Left forelimb (tissue), 1 donor: ENCODE data around the gene PDAP1.
"Not testable (repeated sequence)": the region's sequence is repeated elsewhere in the genome, so short reads cannot be mapped to it uniquely, and the experiment has no call there.

Experiments used
- DNase-seq: peaks from one replicate; pipeline ENCODE4 v3.0.0-alpha.2; 2018; ENCODE audit warnings: low spot score

Gene PDAP1, protein sequence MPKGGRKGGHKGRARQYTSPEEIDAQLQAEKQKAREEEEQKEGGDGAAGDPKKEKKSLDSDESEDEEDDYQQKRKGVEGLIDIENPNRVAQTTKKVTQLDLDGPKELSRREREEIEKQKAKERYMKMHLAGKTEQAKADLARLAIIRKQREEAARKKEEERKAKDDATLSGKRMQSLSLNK

GRCh38 chr7:99408379-99409191 lies at the start of gene PDAP1, which contains the start of gene BUD31:
PDAP1 (minus strand) TSS chr7:99408597; CDS start chr7:99408548, 49 bp downstream.
BUD31 (plus strand) TSS chr7:99408969; CDS start chr7:99411093, 2,124 bp downstream.
- DNase-seq = peak; percentile 96

DNA sequence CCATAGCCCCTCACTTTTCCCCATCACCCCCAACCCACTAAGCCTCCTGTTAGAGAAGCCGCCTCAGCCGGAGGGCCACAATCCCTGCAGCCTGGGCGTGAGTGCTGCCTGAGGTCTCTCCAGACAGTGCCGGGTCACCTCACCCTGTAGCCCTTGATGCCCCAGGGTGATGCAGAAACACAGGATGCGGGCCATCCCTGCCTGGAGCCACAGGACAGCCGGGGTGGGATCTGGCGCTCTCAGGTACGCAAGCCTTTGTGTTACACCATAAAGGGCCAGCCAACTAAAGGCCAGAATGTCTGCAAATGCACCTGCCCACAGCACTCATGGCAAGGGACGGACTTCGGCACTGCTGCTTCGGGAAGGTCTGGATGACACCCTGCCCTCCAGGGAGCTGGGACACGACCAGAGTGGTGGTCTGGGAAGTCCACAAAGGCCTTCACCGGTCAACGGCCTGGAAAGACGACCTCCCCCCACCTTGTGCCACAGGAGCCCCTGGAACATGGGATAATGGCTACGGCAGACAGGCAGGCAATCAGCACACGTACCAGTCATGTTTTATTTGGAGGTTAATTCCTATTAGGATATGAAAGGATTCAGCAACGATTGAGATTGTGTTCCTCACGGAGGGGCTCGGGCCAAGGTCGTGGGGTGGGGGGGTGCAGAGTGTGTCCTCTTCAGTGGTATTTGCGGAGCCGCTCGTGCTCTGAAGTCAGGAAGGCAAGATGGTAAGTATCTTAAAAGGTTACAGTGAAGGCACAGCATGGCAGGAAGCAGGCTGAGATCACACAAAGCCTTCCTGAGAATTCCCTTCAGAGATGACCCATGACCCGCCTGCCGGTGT lies 49.5 kb upstream of the PDAP1 start:
- DNase-seq = no peak

GRCh38 chr7:99457050-99457649 lies 48.8 kb upstream of the PDAP1 start:
- no peak for DNase-seq

- DNase-seq = no peak
Observed at GRCh38 chr7:99456288-99456687, 47.9 kb upstream of the PDAP1 start.

DNA sequence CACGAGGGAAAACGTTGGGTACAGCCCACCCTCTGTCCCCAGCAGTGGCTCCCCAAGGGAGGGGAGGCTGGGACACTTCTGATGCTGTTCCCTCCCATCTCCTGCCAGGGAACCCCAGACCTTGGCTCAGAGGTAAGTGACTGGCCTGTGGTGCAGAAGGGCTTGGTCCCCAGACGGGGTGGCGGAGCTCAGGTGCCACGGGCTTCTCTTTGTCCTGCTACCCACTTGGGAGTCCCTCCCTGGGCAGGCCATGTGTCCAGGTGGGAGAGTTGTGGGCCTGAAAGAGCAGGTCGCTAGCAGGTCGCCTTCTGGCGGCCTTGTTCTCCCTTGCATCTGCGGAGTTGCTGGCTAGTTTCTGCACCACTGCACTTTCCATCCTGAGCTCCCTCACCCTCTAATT lies 47.5 kb upstream of the PDAP1 start:
- no peak for DNase-seq

DNA sequence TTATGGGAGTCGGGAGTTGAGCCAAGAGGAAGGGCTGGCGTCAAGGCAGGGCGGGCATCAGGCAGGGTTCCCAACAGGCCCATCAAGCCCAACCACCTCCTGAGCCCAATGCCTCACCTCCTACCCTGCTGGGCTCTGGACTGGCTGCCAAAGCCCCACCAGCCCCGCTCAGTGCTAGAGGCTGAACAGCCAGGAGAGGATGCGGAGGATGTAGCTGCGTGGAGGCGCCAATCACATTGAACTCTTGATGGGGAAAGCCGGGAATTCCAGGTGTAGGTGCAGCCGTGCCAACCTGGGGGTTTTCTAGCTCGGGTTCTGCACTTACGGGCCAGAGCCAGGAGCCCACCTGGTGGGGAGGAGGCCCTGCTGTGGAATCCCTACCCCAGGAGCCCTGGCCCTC lies 44.7 kb upstream of the PDAP1 start:
- DNase-seq = no peak

DNA sequence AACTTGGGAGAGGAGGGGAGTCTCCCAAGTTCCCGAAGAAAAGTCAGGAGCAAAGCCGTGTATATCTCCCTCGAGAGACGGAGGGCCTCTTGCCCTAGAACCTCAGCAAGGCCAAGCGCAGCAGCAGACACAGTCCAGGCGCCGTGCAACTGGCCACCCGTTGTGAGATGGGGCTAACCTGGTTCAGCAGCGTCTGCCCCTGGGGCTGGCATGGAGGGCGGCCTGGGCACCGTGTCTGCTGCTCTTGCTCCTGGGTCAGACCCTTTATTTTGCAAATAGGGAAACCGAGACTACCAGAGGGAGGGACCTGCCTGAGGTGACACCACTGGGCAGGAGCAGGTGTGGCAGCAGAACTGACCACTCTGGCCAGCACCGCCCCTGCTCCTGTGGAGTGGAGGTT lies 44.1 kb upstream of the PDAP1 start:
- no peak for DNase-seq

- DNase-seq = no peak
Observed at GRCh38 chr7:99451936-99452335, 43.5 kb upstream of the PDAP1 start.

GRCh38 chr7:99449326-99449725 lies 40.9 kb upstream of the PDAP1 start:
- no peak for DNase-seq

DNA sequence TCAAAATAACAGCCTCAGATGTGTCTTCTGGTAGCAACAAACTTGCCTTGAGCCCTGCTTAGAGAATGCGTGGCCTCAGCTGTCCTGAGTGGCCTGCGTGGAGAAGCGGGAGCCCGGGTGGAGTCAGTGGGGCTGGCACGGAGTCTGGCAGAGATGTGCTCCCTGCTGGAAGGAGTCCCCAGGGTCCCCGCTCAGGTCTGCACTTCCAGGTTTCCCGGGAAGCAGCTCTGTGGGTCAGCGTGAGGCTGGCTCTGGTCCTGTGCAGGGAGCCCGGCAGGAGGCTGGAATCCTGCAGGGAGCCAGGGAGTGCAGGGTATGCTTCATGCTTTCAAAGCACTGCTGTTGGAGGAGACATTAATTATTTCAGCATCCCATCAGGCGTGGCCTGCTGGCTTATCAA lies 40.5 kb upstream of the PDAP1 start:
- no peak for DNase-seq

- no peak for DNase-seq
Observed at GRCh38 chr7:99447943-99448342, 39.5 kb upstream of the PDAP1 start.

GRCh38 chr7:99446096-99446495 lies 37.7 kb upstream of the PDAP1 start:
- DNase-seq = no peak

GRCh38 chr7:99440195-99440594 lies 31.8 kb upstream of the PDAP1 start:
- DNase-seq = no peak

DNA sequence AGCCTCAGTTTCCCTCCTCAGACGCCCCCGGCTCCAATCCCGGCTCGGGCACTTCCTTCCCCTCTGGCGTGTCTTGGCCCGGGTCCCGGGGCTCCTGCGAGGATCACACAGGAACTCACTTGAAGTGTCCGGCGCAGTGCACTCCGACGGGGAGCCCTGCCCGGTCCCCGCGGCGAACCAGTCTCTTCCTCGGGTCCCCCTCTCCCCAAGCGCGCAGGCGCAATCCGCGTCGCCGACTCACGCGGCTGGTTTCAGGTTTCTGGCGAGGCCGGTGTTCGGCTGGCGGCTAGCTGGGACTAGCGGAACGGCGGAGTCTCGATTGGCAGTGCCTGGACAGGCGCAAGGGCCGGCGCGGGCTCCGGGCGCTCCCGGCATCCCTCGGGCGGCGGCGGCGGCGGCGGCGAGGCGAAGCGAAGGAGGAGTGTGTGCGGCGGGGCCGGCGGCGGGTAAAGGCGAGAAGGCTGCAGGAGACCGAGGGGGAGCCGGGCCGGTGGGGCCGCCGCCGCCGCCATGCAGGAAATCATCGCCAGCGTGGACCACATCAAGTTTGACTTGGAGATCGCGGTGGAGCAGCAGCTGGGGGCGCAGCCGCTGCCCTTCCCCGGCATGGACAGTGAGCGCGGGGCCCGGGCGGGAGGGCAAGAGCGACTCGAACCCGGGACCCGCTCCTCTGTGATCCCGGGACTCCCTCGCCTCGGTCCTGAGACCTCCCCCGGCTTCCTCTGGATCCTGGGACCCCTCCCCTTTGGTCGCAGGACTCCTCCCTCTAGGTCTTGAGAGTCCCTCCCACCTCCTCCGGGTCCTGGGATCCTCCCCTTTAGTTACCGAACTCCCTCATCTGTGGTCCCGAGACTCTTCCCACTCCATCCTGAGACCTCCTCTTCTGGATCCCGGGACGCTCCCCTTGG lies 30.4 kb upstream of the PDAP1 start, which contains the start of the genes CPSF4 and PTCD1:
TSS of gene CPSF4 (plus strand) at position 371 of the 908 bp plus-strand sequence. CDS start at position 511, 140 bp downstream.
TSS of gene PTCD1 (minus strand) at position 226 of the 908 bp plus-strand sequence. CDS start 3,556 bp downstream, outside the sequence.
- DNase-seq = peak; percentile 96

- no peak for DNase-seq
Observed at GRCh38 chr7:99437946-99438572, 29.7 kb upstream of the PDAP1 start.

DNA sequence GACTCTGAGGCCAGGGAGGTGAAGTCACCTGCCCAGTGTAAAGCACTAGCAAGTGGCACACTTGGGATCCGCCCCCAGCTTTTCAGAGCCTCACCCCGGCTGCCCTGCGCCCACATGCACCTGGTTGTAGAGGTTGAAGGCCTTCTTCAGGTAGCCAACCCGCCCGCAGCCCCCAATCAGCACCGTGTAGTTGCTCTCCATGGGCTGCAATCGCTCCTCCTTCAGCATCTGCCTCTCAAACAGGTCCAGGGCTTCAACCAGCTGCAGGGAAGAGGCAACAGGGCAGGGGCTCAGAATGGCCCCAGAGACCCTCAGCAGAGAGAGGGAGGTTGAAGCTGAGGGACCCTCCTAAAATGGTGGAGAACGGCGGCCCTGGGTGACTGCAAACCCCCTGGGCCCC lies 24.8 kb upstream of the PDAP1 start:
- DNase-seq = no peak

- DNase-seq = not testable (repeated sequence)
Observed at GRCh38 chr7:99431756-99432540, 23.6 kb upstream of the PDAP1 start.

DNA sequence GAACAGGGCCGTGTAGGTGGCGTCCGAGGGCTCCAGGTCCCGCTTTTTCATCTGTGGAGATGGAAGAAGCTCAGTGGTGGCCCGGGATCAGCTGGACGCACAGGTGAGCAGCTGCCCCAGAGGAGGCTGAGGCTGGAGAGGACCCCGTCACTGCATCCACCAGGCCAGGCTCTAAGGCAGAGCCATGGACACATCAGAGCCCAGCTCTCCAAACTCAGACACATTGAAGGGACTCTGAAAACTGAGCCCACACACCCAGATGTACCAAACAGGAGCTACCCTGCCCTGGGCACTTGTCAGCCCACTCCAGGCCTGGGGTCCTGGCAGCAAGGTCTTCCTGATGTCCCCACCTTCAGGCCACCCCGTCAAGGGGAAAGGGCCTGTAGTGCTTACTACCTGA lies 21.4 kb upstream of the PDAP1 start:
- no peak for DNase-seq

GRCh38 chr7:99428972-99429566 lies 20.7 kb upstream of the PDAP1 start:
- no peak for DNase-seq
